Stomach smooth muscle (tissue), 2 donors: ENCODE measurements around the gene CTBP2.

Experiments used
- H3K27ac ChIP-seq: one replicate; pipeline ENCODE4 v1.7.0; 2013; ENCODE audit warnings: mild to moderate bottlenecking, low read length, inconsistent platforms
- H3K27me3 ChIP-seq, 2 donors: one replicate each; pipeline ENCODE4 v1.7.0; 2013; ENCODE audit warnings: low read length in 2 of 2; ENCODE audit not compliant: insufficient read depth in 2 of 2, control insufficient read depth in 1 of 2
- H3K36me3 ChIP-seq, 2 donors: one replicate each; pipeline ENCODE4 v1.7.0; 2013; ENCODE audit warnings: low read length in 2 of 2; ENCODE audit not compliant: control insufficient read depth in 2 of 2, insufficient read depth in 2 of 2
- H3K4me1 ChIP-seq: one replicate; pipeline ENCODE4 v1.7.0; 2013; ENCODE audit warnings: low read length; ENCODE audit not compliant: control insufficient read depth, insufficient read depth
- H3K4me3 ChIP-seq, 2 donors: one replicate each; pipeline ENCODE4 v1.7.0; 2013; ENCODE audit warnings: low read length in 2 of 2
- H3K9ac ChIP-seq, 2 donors: one replicate each; pipeline ENCODE4 v1.7.0; 2013; ENCODE audit warnings: low read length in 2 of 2, mild to moderate bottlenecking in 1 of 2
- H3K9me3 ChIP-seq, 2 donors: one replicate each; pipeline ENCODE4 v1.7.0; 2013; ENCODE audit warnings: low read length in 2 of 2; ENCODE audit not compliant: control insufficient read depth in 2 of 2
- donor health status: healthy.
- donor health status: Pancreatic carcinoma.

CTBP2 gene

DNA sequence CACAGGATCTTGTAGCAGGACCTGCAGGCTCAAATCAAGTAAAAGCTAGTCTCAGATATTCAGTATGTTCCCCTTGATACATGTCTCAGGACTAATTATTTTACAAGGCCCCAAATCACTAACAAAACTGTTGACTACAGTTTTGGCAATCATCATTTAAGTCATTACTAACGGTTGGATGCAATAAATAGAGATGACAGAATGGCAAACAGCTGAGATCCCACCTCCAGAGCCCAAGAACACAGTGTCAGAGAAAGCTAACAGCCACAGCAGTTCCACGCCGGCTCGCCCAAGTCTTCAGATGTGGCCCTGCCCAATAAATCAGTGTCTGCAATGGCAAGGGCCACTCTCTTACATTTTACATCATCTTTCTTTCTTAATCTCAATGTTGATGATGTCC, 87.6 kb downstream of the CTBP2 start:
- no peak overlapping the region for H3K9ac ChIP-seq
- H3K27me3 ChIP-seq, result no peaks in the 10 kb centered on the region
- H3K36me3 ChIP-seq, result peaks cover 4 to 17% of the 10 kb centered on the region in 2 donors
- H3K9me3 ChIP-seq, result no peaks in the 10 kb centered on the region
- H3K4me1 ChIP-seq, result peaks cover 7% of the 10 kb centered on the region
- H3K27ac ChIP-seq, result no peak overlapping the region
- H3K4me3 ChIP-seq, result no peak overlapping the region

DNA sequence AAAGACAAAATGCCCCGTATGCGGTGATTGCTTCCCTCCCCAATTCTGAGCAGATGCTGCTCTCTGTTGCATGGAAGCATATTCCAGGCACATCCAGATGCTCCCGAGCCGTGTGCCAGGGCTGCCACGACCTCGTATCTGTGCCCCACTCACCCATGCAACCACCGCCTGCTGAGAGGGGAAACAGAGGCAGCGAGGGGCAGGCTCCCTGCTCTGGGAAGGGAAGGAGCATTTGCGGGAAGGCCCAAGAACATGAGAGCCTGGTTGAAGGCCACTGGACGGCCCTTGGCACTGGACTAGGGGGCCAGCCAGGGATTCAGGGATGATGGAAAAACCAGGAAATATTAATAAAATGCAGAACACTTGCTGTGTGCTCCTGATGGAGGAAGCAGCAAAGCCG, 89.4 kb downstream of the CTBP2 start:
- H3K27me3 ChIP-seq, result no peaks in the 10 kb centered on the region
- H3K9ac ChIP-seq, result no peak overlapping the region
- H3K4me3 ChIP-seq, result no peak overlapping the region
- H3K27ac ChIP-seq, result no peak overlapping the region
- H3K36me3 ChIP-seq, result peaks cover 8 to 17% of the 10 kb centered on the region in 2 donors
- no peaks in the 10 kb centered on the region for H3K9me3 ChIP-seq
- peaks cover 8% of the 10 kb centered on the region for H3K4me1 ChIP-seq

GRCh38 chr10:125068406-125068805, 92.0 kb downstream of the CTBP2 start:
- Histone ChIP-seq H3K4me1 (peaks cover 30% of the 10 kb centered on the region), H3K9ac (no peak overlapping the region), H3K9me3 (no peaks in the 10 kb centered on the region), H3K27me3 (no peaks in the 10 kb centered on the region), H3K36me3 (peaks cover 8% of the 10 kb centered on the region in 2 donors), H3K4me3 (no peak overlapping the region), H3K27ac (no peak overlapping the region)

GRCh38 chr10:125067764-125068163, 92.6 kb downstream of the CTBP2 start:
- H3K36me3 ChIP-seq, result peaks cover 6% of the 10 kb centered on the region in 2 donors
- H3K9me3 ChIP-seq, result no peaks in the 10 kb centered on the region
- peaks cover 36% of the 10 kb centered on the region for H3K4me1 ChIP-seq
- no peak overlapping the region for H3K4me3 ChIP-seq
- no peak overlapping the region for H3K27ac ChIP-seq
- no peaks in the 10 kb centered on the region for H3K27me3 ChIP-seq
- no peak overlapping the region for H3K9ac ChIP-seq

- Histone ChIP-seq H3K27me3 (no peaks in the 10 kb centered on the region), H3K9ac (no peak overlapping the region), H3K4me1 (peaks cover 43% of the 10 kb centered on the region), H3K4me3 (no peak overlapping the region), H3K27ac (no peak overlapping the region), H3K9me3 (no peaks in the 10 kb centered on the region), H3K36me3 (peaks cover 4 to 5% of the 10 kb centered on the region in 2 donors)
Observed at GRCh38 chr10:125066764-125067450, 93.5 kb downstream of the CTBP2 start.

DNA sequence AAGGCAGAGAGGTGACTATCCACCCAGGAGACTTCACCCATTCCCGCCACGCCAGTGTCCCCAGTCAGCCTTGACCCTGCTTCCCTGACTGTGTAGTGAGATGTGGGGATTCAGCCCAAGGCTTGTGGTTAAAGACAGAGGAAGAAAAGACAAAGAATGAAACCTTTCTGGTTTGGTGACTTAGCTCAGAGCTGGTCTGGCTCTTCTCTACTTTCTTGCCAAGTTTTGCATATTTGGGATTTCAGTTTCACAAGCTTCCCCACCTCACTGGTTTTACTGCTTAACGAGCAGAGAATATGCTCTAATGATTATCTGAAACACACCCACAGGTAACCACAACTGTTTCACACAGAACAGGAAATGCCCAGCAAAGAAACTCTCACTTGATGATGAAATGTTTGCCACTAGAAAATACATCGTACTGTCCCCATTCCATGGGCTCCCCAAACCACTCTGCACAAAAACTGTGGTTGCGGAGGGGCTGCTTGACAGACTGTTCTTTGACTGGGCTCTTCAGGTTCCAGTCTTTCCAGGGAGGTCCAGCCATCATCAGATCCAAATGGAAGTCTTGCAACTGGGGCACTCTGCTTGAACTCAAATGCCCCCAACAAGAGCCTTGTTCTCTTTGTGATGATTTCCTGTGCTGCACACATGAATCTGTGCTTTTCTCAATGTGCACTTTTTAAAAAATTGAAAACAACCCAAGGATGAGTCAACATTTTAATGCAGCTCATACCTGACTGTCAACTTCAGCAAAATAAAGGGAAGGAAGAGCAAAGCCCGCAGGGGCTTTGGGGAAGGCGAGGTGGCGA, 95.5 kb downstream of the CTBP2 start:
- Histone ChIP-seq H3K9ac (no peak overlapping the region), H3K27me3 (no peaks in the 10 kb centered on the region), H3K9me3 (no peaks in the 10 kb centered on the region), H3K27ac (peak overlapping the region; percentile 31), H3K4me3 (peak overlapping the region; percentile 8 to 21), H3K4me1 (peaks cover 63% of the 10 kb centered on the region), H3K36me3 (peaks cover 2 to 4% of the 10 kb centered on the region in 2 donors)

GRCh38 chr10:125063256-125063925, 97.0 kb downstream of the CTBP2 start:
- Histone ChIP-seq H3K9me3 (no peaks in the 10 kb centered on the region), H3K27me3 (no peaks in the 10 kb centered on the region)

GRCh38 chr10:125062914-125063230, 97.5 kb downstream of the CTBP2 start:
- no peak overlapping the region for H3K9ac ChIP-seq
- no peak overlapping the region for H3K4me3 ChIP-seq
- peaks cover under 1 to 4% of the 10 kb centered on the region in 2 donors for H3K36me3 ChIP-seq
- peaks cover 81% of the 10 kb centered on the region for H3K4me1 ChIP-seq
- H3K27me3 ChIP-seq, result no peaks in the 10 kb centered on the region
- H3K27ac ChIP-seq, result no peak overlapping the region
- H3K9me3 ChIP-seq, result no peaks in the 10 kb centered on the region

More at GRCh38 chr10:125063256-125063925, 97.0 kb downstream of the CTBP2 start:
- no peak overlapping the region for H3K4me3 ChIP-seq
- peaks cover 76% of the 10 kb centered on the region for H3K4me1 ChIP-seq
- H3K36me3 ChIP-seq, result peaks cover 2 to 4% of the 10 kb centered on the region in 2 donors
- no peak overlapping the region for H3K27ac ChIP-seq
- no peak overlapping the region for H3K9ac ChIP-seq

DNA sequence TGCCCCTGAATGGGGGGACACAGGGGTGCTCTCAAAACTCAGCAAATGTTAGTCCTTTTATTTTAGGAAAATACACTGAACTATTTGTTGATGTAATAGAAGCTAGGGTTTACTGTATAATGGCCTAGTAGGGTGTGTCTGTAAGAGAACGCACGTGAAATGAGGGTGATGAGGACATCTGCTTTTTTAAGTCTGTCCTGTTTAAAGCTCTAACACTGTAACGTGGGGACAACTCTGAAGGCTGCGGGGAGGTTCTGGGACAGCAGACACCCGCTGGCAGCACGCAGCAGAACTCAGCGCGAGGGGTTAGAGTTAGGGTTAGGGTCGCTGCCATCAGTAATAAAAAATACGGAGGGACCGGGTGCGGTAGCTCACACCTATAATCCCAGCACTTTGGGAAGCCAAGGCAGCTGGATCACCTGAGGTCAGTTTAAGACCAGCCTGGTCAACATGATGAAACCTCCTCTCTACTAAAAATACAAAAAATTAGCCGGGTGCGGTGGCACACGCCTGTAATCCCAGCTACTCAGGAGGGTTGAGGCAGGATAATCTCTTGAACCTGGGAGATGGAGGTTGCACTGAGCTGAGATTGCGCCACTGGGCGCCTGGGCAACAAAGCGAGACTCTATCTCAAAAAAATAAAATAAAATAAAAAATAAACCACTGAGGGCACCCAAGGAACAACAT, 98.0 kb downstream of the CTBP2 start:
- Histone ChIP-seq H3K9me3 (no peaks in the 10 kb centered on the region), H3K27me3 (no peaks in the 10 kb centered on the region), H3K9ac (no peak overlapping the region), H3K36me3 (peaks cover 0 to 4% of the 10 kb centered on the region in 2 donors), H3K4me3 (no peak overlapping the region), H3K4me1 (peaks cover 86% of the 10 kb centered on the region), H3K27ac (peak overlapping the region; percentile 66)

DNA sequence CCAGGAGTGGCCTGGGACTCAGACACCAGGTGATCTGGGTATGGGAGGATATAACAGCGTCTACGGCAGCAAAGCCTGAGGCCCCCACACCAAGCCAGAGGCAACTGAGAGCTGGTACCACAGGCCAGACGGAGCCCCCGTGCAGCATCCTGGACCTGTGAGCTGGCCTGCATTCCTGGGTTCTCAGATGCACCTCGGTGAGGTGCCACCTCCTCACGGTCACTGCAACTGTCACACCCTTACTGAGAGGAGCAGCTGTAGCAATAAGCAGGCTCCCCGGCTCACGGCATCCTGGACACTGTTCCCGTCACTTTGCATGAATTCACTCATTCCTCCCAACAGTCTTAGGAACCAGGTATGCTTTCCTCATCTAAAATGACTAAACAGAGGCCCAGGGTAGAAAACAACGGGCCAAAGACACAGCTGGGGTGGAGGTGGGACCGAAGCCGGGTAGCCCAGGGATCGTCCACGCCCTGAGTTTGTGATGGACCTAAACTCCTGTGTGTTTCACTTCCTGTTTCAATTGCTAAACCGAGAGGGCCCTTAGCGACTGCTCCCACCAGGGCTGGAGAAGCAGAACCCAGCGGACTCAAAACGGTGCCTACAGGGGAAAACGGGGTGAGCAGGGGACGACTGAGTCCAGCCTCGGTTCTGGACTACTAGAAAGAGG, 98.7 kb downstream of the CTBP2 start:
- Histone ChIP-seq H3K27ac (peak overlapping the region; percentile 66), H3K36me3 (peaks cover 0 to 4% of the 10 kb centered on the region in 2 donors), H3K4me1 (peaks cover 91% of the 10 kb centered on the region), H3K27me3 (no peaks in the 10 kb centered on the region), H3K9ac (peak overlapping the region in 1 of 2 donors; percentile 5), H3K9me3 (no peaks in the 10 kb centered on the region), H3K4me3 (peak overlapping the region in 1 of 2 donors; percentile 52)
